K562 (cell line): ENCODE results near the gene MLC1. TPM values are rescaled to one million over a fixed set of nuclear protein-coding genes. Genes with fewer than 3 reads are reported as not detected.
A peak's percentile ranks its signal among the peaks of the same experiment; 100 is the strongest.

Experiments used
- ATF7 ChIP-seq: fragments of 450-650 bp; IDR thresholded peaks from 2 replicates; pipeline ENCODE4 v1.7.1; 2014; ENCODE audit warnings: mild to moderate bottlenecking, moderate library complexity
- JUND ChIP-seq, 2 experiments: IDR thresholded peaks; 2 replicates in 1 of 2; 3 replicates in 1 of 2; pipeline ENCODE4 v1.6.1; 2011; ENCODE audit warnings: borderline replicate concordance in 2 of 2, low read depth in 2 of 2, low read length in 2 of 2, improper control_type of control experiment in 1 of 2, missing biosample characterization in 1 of 2, missing genetic modification characterization in 1 of 2, missing genetic modification reagents in 1 of 2
- LARP7 ChIP-seq: fragments of 450-650 bp; IDR thresholded peaks from 2 replicates; pipeline ENCODE4 v1.6.1; 2016
- NCOA4 ChIP-seq: fragments of 450-650 bp; IDR thresholded peaks from 2 replicates; pipeline ENCODE4 v1.6.1; 2018; ENCODE audit warnings: mild to moderate bottlenecking; ENCODE audit not compliant: partially characterized antibody
- RHOXF2B ChIP-seq: fragments of 250-450 bp; sonication (Bioruptor Pico); conservative IDR thresholded peaks from 2 replicates; pipeline ENCODE4 v1.5.1; 2021
- TEAD4 ChIP-seq, 2 experiments: sonication (generic) in 1 of 2; formaldehyde crosslinking in 1 of 2; IDR thresholded peaks; 2 replicates each; pipeline versions ENCODE4 v1.6.1 to v1.8.0; 2012 to 2022; ENCODE audit warnings: borderline replicate concordance in 1 of 2, inconsistent platforms in 1 of 2, low read length in 1 of 2, mild to moderate bottlenecking in 1 of 2, missing genetic modification reagents in 1 of 2
- ZNF121 ChIP-seq: sonication (generic); formaldehyde crosslinking; conservative IDR thresholded peaks from 2 replicates; pipeline ENCODE4 v1.8.0; 2022; ENCODE audit warnings: missing genetic modification reagents
- ZNF134 ChIP-seq: fragments of 250-450 bp; sonication (Bioruptor Pico); conservative IDR thresholded peaks from 2 replicates; pipeline ENCODE4 v1.4.0; 2020
- polyA plus RNA-seq, 8 experiments: library from polyadenylated mRNA; depleted of rRNA in 4 of 8; stranded (reverse) in 5 of 8; unstranded in 3 of 8; fragments of >200 nt; fragmentation: Nextera tagmentation in 2 of 8; fragmentation: Illumina TruSeq in 1 of 8; extraction: Ambion mirVana in 2 of 8; extraction: Trizol in 1 of 8; gene quantifications; 2 replicates each; pipeline versions ENCODE4 v1.2.1 to v1.2.3, GENCODE V29; 2011 to 2014; ENCODE audit warnings: inconsistent platforms in 1 of 8, missing spikeins in 1 of 8
- total RNA-seq, 7 experiments: library from RNA; depleted of rRNA in 6 of 7; stranded (reverse); fragments of >200 nt in 6 of 7; fragmentation: Illumina TruSeq in 2 of 7; extraction: Trizol in 2 of 7; gene quantifications; 2 replicates each; pipeline versions ENCODE4 v1.2.1 to v1.2.3, GENCODE V29; 2011 to 2021; ENCODE audit warnings: low replicate concordance in 1 of 7
- TF ChIP-seq, protein P1 (sequence below): fragments of 200-600 bp; sonication (generic); IDR thresholded peaks from one replicate; pipeline ENCODE4 v1.6.1; 2012; ENCODE audit warnings: mild to moderate bottlenecking, low read depth, low read length, inconsistent platforms
- TF ChIP-seq, protein P2 (sequence below): fragments of 250-450 bp; sonication (Bioruptor Pico); IDR thresholded peaks from 2 replicates; pipeline ENCODE4 v1.8.0; 2022; ENCODE audit warnings: moderate library complexity, mild to moderate bottlenecking, inconsistent platforms
- TF ChIP-seq, protein P3 (sequence below): fragments of 250-450 bp; sonication (Bioruptor Pico); IDR thresholded peaks from 2 replicates; pipeline ENCODE4 v1.6.1; 2021; ENCODE audit warnings: mild to moderate bottlenecking
- TF ChIP-seq, protein P4 (sequence below), 2 experiments: IDR thresholded peaks; 2 replicates each; pipeline ENCODE4 v1.6.1; 2011; ENCODE audit warnings: borderline replicate concordance in 1 of 2, control low read depth in 1 of 2, low read depth in 1 of 2, low read length in 1 of 2, mild to moderate bottlenecking in 1 of 2, mixed read lengths in 1 of 2, moderate library complexity in 1 of 2; ENCODE audit not compliant: insufficient read depth in 1 of 2, insufficient read length in 1 of 2, poor library complexity in 1 of 2, severe bottlenecking in 1 of 2; ENCODE audit errors: extremely low read depth in 1 of 2

The MLC1 gene
- total and polyA plus RNA-seq, 9 of the 15 experiments (the other 6 are each of a cell fraction or from before 2014, with no cell fraction given) = 0.06 to 0.98 (median 0.39) TPM

DNA sequence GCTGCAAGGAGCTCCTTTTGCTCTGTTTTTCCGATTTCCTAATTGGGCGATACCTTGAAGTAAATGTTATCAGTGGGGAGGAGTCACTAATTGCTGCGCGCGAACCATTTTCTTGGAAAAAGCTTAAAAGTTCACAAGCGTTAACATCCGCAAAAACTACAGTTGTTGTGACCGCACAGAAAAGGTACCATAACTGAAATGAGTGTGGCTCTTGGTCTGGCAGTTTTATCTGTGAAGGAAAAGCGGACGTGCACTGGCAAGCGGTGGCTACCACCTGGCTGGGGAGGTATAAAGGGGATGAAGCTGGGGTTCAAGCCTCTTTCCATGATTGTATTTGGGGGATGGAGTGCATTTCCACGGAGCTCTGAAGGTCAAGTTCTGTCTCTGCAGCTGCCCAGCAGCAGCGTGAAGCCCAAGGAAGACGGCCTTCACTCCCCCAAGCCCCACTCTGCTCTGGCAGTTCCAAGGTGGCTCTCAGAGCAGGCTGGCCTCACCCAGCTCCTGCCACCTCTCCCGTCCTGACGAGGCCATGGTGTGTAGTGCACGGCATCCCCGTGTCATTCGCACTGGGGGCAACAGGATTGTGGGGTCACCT is 32.0 kb upstream of the MLC1 start (continued):
- TF ChIP-seq, protein P1, sequence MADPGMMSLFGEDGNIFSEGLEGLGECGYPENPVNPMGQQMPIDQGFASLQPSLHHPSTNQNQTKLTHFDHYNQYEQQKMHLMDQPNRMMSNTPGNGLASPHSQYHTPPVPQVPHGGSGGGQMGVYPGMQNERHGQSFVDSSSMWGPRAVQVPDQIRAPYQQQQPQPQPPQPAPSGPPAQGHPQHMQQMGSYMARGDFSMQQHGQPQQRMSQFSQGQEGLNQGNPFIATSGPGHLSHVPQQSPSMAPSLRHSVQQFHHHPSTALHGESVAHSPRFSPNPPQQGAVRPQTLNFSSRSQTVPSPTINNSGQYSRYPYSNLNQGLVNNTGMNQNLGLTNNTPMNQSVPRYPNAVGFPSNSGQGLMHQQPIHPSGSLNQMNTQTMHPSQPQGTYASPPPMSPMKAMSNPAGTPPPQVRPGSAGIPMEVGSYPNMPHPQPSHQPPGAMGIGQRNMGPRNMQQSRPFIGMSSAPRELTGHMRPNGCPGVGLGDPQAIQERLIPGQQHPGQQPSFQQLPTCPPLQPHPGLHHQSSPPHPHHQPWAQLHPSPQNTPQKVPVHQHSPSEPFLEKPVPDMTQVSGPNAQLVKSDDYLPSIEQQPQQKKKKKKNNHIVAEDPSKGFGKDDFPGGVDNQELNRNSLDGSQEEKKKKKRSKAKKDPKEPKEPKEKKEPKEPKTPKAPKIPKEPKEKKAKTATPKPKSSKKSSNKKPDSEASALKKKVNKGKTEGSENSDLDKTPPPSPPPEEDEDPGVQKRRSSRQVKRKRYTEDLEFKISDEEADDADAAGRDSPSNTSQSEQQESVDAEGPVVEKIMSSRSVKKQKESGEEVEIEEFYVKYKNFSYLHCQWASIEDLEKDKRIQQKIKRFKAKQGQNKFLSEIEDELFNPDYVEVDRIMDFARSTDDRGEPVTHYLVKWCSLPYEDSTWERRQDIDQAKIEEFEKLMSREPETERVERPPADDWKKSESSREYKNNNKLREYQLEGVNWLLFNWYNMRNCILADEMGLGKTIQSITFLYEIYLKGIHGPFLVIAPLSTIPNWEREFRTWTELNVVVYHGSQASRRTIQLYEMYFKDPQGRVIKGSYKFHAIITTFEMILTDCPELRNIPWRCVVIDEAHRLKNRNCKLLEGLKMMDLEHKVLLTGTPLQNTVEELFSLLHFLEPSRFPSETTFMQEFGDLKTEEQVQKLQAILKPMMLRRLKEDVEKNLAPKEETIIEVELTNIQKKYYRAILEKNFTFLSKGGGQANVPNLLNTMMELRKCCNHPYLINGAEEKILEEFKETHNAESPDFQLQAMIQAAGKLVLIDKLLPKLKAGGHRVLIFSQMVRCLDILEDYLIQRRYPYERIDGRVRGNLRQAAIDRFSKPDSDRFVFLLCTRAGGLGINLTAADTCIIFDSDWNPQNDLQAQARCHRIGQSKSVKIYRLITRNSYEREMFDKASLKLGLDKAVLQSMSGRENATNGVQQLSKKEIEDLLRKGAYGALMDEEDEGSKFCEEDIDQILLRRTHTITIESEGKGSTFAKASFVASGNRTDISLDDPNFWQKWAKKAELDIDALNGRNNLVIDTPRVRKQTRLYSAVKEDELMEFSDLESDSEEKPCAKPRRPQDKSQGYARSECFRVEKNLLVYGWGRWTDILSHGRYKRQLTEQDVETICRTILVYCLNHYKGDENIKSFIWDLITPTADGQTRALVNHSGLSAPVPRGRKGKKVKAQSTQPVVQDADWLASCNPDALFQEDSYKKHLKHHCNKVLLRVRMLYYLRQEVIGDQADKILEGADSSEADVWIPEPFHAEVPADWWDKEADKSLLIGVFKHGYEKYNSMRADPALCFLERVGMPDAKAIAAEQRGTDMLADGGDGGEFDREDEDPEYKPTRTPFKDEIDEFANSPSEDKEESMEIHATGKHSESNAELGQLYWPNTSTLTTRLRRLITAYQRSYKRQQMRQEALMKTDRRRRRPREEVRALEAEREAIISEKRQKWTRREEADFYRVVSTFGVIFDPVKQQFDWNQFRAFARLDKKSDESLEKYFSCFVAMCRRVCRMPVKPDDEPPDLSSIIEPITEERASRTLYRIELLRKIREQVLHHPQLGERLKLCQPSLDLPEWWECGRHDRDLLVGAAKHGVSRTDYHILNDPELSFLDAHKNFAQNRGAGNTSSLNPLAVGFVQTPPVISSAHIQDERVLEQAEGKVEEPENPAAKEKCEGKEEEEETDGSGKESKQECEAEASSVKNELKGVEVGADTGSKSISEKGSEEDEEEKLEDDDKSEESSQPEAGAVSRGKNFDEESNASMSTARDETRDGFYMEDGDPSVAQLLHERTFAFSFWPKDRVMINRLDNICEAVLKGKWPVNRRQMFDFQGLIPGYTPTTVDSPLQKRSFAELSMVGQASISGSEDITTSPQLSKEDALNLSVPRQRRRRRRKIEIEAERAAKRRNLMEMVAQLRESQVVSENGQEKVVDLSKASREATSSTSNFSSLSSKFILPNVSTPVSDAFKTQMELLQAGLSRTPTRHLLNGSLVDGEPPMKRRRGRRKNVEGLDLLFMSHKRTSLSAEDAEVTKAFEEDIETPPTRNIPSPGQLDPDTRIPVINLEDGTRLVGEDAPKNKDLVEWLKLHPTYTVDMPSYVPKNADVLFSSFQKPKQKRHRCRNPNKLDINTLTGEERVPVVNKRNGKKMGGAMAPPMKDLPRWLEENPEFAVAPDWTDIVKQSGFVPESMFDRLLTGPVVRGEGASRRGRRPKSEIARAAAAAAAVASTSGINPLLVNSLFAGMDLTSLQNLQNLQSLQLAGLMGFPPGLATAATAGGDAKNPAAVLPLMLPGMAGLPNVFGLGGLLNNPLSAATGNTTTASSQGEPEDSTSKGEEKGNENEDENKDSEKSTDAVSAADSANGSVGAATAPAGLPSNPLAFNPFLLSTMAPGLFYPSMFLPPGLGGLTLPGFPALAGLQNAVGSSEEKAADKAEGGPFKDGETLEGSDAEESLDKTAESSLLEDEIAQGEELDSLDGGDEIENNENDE = no peak
- TF ChIP-seq ZNF121 (CRISPR knock-in tag) (no peak), LARP7 (no peak), NCOA4 (no peak), TEAD4 (IDR thresholded peaks at IDR 0.05; ENCODE audit: low read length) (peak; percentile 54; the same call in 1 of the 2 replicates), TEAD4 (CRISPR knock-in tag; IDR thresholded peaks at IDR 0.05; ENCODE audit: borderline replicate concordance) (no peak), ATF7 (no peak), ZNF134 (CRISPR knock-in tag) (no peak), RHOXF2B (CRISPR knock-in tag) (no peak), JUND (IDR thresholded peaks at IDR 0.05; ENCODE audit: borderline replicate concordance, low read depth, low read length) (peak; percentile 31; the same call in 1 of the 2 replicates), JUND (tag; IDR thresholded peaks at IDR 0.05; ENCODE audit: borderline replicate concordance, low read depth, low read length) (no peak; the same call in 2 of the 3 replicates)
- TF ChIP-seq, protein P2, sequence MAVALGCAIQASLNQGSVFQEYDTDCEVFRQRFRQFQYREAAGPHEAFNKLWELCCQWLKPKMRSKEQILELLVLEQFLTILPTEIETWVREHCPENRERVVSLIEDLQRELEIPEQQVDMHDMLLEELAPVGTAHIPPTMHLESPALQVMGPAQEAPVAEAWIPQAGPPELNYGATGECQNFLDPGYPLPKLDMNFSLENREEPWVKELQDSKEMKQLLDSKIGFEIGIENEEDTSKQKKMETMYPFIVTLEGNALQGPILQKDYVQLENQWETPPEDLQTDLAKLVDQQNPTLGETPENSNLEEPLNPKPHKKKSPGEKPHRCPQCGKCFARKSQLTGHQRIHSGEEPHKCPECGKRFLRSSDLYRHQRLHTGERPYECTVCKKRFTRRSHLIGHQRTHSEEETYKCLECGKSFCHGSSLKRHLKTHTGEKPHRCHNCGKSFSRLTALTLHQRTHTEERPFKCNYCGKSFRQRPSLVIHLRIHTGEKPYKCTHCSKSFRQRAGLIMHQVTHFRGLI = no peak
- TF ChIP-seq, protein P3, sequence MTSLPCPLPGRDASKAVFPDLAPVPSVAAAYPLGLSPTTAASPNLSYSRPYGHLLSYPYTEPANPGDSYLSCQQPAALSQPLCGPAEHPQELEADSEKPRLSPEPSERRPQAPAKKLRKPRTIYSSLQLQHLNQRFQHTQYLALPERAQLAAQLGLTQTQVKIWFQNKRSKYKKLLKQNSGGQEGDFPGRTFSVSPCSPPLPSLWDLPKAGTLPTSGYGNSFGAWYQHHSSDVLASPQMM (CRISPR knock-in tag) = no peak
- TF ChIP-seq, protein P4, sequence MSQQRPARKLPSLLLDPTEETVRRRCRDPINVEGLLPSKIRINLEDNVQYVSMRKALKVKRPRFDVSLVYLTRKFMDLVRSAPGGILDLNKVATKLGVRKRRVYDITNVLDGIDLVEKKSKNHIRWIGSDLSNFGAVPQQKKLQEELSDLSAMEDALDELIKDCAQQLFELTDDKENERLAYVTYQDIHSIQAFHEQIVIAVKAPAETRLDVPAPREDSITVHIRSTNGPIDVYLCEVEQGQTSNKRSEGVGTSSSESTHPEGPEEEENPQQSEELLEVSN (IDR thresholded peaks at IDR 0.05; ENCODE audit: borderline replicate concordance in 1 of 2, extremely low read depth in 1 of 2, insufficient read depth in 1 of 2, insufficient read length in 1 of 2, low read depth in 1 of 2, low read length in 1 of 2, poor library complexity in 1 of 2, severe bottlenecking in 1 of 2) = peak in 1 of 2 experiments; percentile 10
